Keratinocyte (primary cell): Measurements from ENCODE around the gene SPG11. TPM values are rescaled to one million over a fixed set of nuclear protein-coding genes. Genes with fewer than 3 reads are reported as not detected.

Experiments
- DNase-seq: peaks from one replicate; pipeline ENCODE4 v3.0.0-alpha.2; 2011; ENCODE audit warnings: low read depth, missing footprints, low spot score
- FAIRE-seq: peaks from 2 replicates; lab custom pipeline; 2011; peaks lifted over from hg19 to GRCh38; lab: Jason Lieb, UNC
- H2AFZ ChIP-seq: 2 replicates; pipeline ENCODE4 v1.6.0; 2012; ENCODE audit warnings: low read length, control low read depth, inconsistent platforms; ENCODE audit not compliant: control insufficient read depth
- H3K27ac ChIP-seq: 2 replicates; pipeline ENCODE4 v1.5.1; 2011; ENCODE audit warnings: low read length; ENCODE audit not compliant: control insufficient read depth, insufficient read depth
- H3K27me3 ChIP-seq: 3 replicates; pipeline ENCODE4 v1.6.0; 2011; ENCODE audit warnings: low read length; ENCODE audit not compliant: control insufficient read depth, insufficient read depth; ENCODE audit errors: extremely low read depth
- H3K36me3 ChIP-seq, 2 experiments: 2 replicates in 1 of 2; 3 replicates in 1 of 2; pipeline ENCODE4 v1.5.1; 2011; ENCODE audit warnings: low read length in 2 of 2, mild to moderate bottlenecking in 1 of 2; ENCODE audit not compliant: control insufficient read depth in 2 of 2, insufficient read depth in 2 of 2; ENCODE audit errors: extremely low read depth in 1 of 2
- H3K4me1 ChIP-seq: 3 replicates; pipeline ENCODE4 v1.5.1; 2011; ENCODE audit warnings: low read length; ENCODE audit not compliant: control insufficient read depth, insufficient read depth; ENCODE audit errors: extremely low read depth
- H3K4me2 ChIP-seq: 3 replicates; pipeline ENCODE4 v1.6.0; 2011; ENCODE audit warnings: low read depth, low read length; ENCODE audit not compliant: control insufficient read depth, insufficient read depth; ENCODE audit errors: extremely low read depth
- H3K4me3 ChIP-seq, 3 experiments: fragments of 200-600 bp in 1 of 3; sonication (generic) in 1 of 3; 2 replicates in 2 of 3; 3 replicates in 1 of 3; pipeline ENCODE4 v1.5.1; 2011 to 2016; ENCODE audit warnings: low read length in 3 of 3, mild to moderate bottlenecking in 3 of 3, control low read depth in 2 of 3, inconsistent platforms in 1 of 3, low read depth in 1 of 3, mixed read lengths in 1 of 3, mixed run types in 1 of 3, moderate library complexity in 1 of 3; ENCODE audit not compliant: control insufficient read depth in 2 of 3, insufficient read depth in 2 of 3; ENCODE audit errors: extremely low read depth in 1 of 3
- H3K79me2 ChIP-seq: 2 replicates; pipeline ENCODE4 v1.6.0; 2012; ENCODE audit warnings: low read length; ENCODE audit not compliant: control insufficient read depth, insufficient read depth
- H3K9ac ChIP-seq: 3 replicates; pipeline ENCODE4 v1.6.0; 2011; ENCODE audit warnings: low read length; ENCODE audit not compliant: control insufficient read depth, insufficient read depth; ENCODE audit errors: extremely low read depth
- H3K9me1 ChIP-seq: 3 replicates; pipeline ENCODE4 v1.6.0; 2011; ENCODE audit warnings: low read length; ENCODE audit not compliant: control insufficient read depth, insufficient read depth; ENCODE audit errors: extremely low read depth
- H3K9me3 ChIP-seq: 2 replicates; pipeline ENCODE4 v1.5.1; 2012; ENCODE audit warnings: low read depth, low read length; ENCODE audit not compliant: control insufficient read depth
- H4K20me1 ChIP-seq: 3 replicates; pipeline ENCODE4 v1.6.0; 2011; ENCODE audit warnings: low read length; ENCODE audit not compliant: control insufficient read depth, insufficient read depth; ENCODE audit errors: extremely low read depth
- EZH2 ChIP-seq: IDR thresholded peaks from one replicate; pipeline ENCODE4 v1.6.1; 2012; ENCODE audit warnings: inconsistent platforms, mild to moderate bottlenecking, low read length, moderate library complexity
- dilution Hi-C: fragments of 300-500 bp; cut with MboI; formaldehyde crosslinking; loops from one replicate; pipeline ENCODE4 v1.7.0; 2020; ENCODE audit warnings: low sequenced_read_pairs; ENCODE audit not compliant: extremely low pct_ligation_motif_present
- polyA plus RNA-seq, 5 experiments: library from polyadenylated mRNA; depleted of rRNA in 3 of 5; stranded (reverse) in 3 of 5; stranded (forward) in 1 of 5; unstranded in 1 of 5; fragments of >200 nt; gene quantifications; 1 replicate in 1 of 5; 2 replicates in 3 of 5; 3 replicates in 1 of 5; pipeline versions ENCODE4 v1.2.1 to v1.2.3, GENCODE V29; 2011 to 2012; ENCODE audit warnings: missing spikeins in 2 of 5, low read depth in 1 of 5, low replicate concordance in 1 of 5
- TF ChIP-seq, protein P1 (sequence below), 3 experiments: IDR thresholded peaks in 1 of 3; conservative IDR thresholded peaks in 1 of 3; optimal IDR thresholded peaks in 1 of 3; 2 replicates in 2 of 3; 3 replicates in 1 of 3; pipeline versions ENCODE3 to v1.5.1; 2011; ENCODE audit warnings: low read length in 3 of 3, mild to moderate bottlenecking in 3 of 3, moderate library complexity in 2 of 3, control low read depth in 1 of 3, inconsistent platforms in 1 of 3; ENCODE audit not compliant: insufficient read depth in 2 of 3; ENCODE audit errors: extremely low read depth in 1 of 3

Gene SPG11
- polyA plus RNA-seq, 1 donor (not counting 4 experiments of a cell fraction or from before 2014, with no cell fraction given), result 41.5 TPM

DNA sequence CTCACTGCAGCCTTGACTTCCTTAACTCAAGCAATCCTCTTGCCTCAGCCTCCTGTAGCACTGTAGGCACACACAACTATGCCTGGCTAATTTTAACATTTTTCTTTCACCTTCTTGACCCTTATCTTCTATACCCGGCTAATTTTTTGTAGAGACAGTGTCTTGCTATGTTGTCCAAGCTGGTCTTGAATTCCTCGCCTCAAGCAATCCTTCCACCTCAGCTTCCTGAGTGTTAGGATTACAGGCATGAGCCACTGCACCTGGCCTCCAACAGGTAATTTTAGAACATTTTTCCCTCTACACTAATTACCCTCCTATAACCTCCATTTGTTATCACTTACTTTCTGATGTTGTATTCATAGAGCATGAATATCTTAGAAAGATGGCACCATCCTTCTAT is 60.3 kb downstream of the SPG11 start:
- Histone ChIP-seq H3K79me2 (no peaks in the 10 kb centered on the region), H3K9me3 (no peaks in the 10 kb centered on the region), H3K27ac (no peak overlapping the region), H3K9ac (no peak overlapping the region), H3K27me3 (no peaks in the 10 kb centered on the region), H2AFZ (no peak overlapping the region), H3K4me3 (no peak overlapping the region), H3K4me2 (no peak overlapping the region), H3K36me3 (peaks cover 7 to 16% of the 10 kb centered on the region in 2 experiments), H3K9me1 (no peaks in the 10 kb centered on the region), H4K20me1 (no peaks in the 10 kb centered on the region), H3K4me1 (no peaks in the 10 kb centered on the region)
- TF ChIP-seq, protein P1, sequence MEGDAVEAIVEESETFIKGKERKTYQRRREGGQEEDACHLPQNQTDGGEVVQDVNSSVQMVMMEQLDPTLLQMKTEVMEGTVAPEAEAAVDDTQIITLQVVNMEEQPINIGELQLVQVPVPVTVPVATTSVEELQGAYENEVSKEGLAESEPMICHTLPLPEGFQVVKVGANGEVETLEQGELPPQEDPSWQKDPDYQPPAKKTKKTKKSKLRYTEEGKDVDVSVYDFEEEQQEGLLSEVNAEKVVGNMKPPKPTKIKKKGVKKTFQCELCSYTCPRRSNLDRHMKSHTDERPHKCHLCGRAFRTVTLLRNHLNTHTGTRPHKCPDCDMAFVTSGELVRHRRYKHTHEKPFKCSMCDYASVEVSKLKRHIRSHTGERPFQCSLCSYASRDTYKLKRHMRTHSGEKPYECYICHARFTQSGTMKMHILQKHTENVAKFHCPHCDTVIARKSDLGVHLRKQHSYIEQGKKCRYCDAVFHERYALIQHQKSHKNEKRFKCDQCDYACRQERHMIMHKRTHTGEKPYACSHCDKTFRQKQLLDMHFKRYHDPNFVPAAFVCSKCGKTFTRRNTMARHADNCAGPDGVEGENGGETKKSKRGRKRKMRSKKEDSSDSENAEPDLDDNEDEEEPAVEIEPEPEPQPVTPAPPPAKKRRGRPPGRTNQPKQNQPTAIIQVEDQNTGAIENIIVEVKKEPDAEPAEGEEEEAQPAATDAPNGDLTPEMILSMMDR (optimal IDR thresholded peaks at IDR 0.05 in 1 of 3, IDR thresholded peaks at IDR 0.05 in 1 of 3, conservative IDR thresholded peaks at IDR 0.05 in 1 of 3; ENCODE audit: extremely low read depth in 1 of 3, insufficient read depth in 2 of 3, low read length in 3 of 3), result no peak
- no peak for TF ChIP-seq EZH2
- FAIRE-seq (no peak), DNase-seq (no peak)
- dilution Hi-C loops, result no loop called here

DNA sequence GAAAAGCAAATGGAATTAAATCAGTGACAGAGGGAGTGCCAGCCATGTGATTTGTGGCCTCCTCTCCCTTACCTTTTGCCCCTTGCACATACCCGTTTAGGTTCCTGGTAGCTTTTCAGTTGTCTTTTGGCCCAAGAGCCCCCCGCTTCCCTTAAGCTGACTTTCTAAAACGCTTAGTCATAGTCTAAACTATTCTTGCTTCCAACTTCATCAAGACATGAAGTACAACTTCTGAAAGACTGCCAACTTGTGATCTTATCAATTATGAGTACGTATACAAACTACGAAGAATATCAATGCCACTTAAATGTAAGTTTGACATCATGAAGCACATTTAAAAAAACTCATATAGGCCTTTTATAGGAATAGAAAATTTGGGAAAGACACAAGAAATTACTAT is 64.6 kb downstream of the SPG11 start:
- no peak overlapping the region for H3K9ac ChIP-seq
- H3K9me3 ChIP-seq, result no peaks in the 10 kb centered on the region
- FAIRE-seq (no peak), DNase-seq (no peak)
- H3K27ac ChIP-seq, result no peak overlapping the region
- no peaks in the 10 kb centered on the region for H3K9me1 ChIP-seq
- H3K4me1 ChIP-seq, result no peaks in the 10 kb centered on the region
- H3K4me2 ChIP-seq, result no peak overlapping the region
- H3K36me3 ChIP-seq, result peaks cover 5 to 19% of the 10 kb centered on the region in 2 experiments
- H4K20me1 ChIP-seq, result no peaks in the 10 kb centered on the region
- dilution Hi-C loops, result no loop called here
- no peak overlapping the region for H2AFZ ChIP-seq
- TF ChIP-seq, protein P1 (optimal IDR thresholded peaks at IDR 0.05 in 1 of 3, IDR thresholded peaks at IDR 0.05 in 1 of 3, conservative IDR thresholded peaks at IDR 0.05 in 1 of 3; ENCODE audit: extremely low read depth in 1 of 3, insufficient read depth in 2 of 3, low read length in 3 of 3), result no peak
- TF ChIP-seq EZH2, result no peak
- no peaks in the 10 kb centered on the region for H3K79me2 ChIP-seq
- no peaks in the 10 kb centered on the region for H3K27me3 ChIP-seq
- H3K4me3 ChIP-seq, result no peak overlapping the region
